ENCODE data around the gene MISP3. TPM values are rescaled to one million over a fixed set of nuclear protein-coding genes. Genes with fewer than 3 reads are reported as not detected.

MISP3 gene
- total and polyA plus RNA-seq, 9 of the 15 experiments (the other 6 are each of a cell fraction or from before 2014, with no cell fraction given) = 0.25 to 5.6 (median 1.6) TPM

GRCh38 chr19:14058182-14059092 is 14.1 kb upstream of the MISP3 start (continued):
- TF ChIP-seq PKNOX1 (IDR thresholded peaks at IDR 0.05) (no peak), ZNF696 (CRISPR knock-in tag; conservative IDR thresholded peaks at IDR 0.05) (no peak), ERF (CRISPR knock-in tag; IDR thresholded peaks at IDR 0.05) (no peak), CHD4 (IDR thresholded peaks at IDR 0.05; ENCODE audit: insufficient read depth, insufficient replicate concordance, low read depth, low read length, poor library complexity, severe bottlenecking) (peak; percentile 49), HMG20A (CRISPR knock-in tag; conservative IDR thresholded peaks at IDR 0.05) (no peak), ESRRA (IDR thresholded peaks at IDR 0.05; ENCODE audit: borderline replicate concordance, low read depth) (no peak)

- POLR2A ChIA-PET = interaction anchor here (0.6 to 2.4 kb wide), 5 partner anchors 27 to 174 kb away, joined by 3 to 8 read pairs (median 4); partner anchors contain the start of genes DCAF15 and IL27RA
- TF ChIP-seq CREM (IDR thresholded peaks at IDR 0.05; ENCODE audit: low read depth) (peak; percentile 54; the same call in 1 of the 2 replicates), RB1 (IDR thresholded peaks at IDR 0.05; ENCODE audit: low read depth) (0 out of 2 replicates have a peak, but pooled peaks have one; percentile 34), CHD4 (IDR thresholded peaks at IDR 0.05; ENCODE audit: insufficient read depth, insufficient replicate concordance, low read depth, low read length, poor library complexity, severe bottlenecking) (peak; percentile 50), ZC3H8 (IDR thresholded peaks at IDR 0.05) (no peak), CTCFL (IDR thresholded peaks at IDR 0.05; ENCODE audit: borderline replicate concordance, insufficient read depth, low read depth, low read length, poor library complexity, severe bottlenecking) (peak; percentile 62), ZFX (CRISPR knock-in tag; IDR thresholded peaks at IDR 0.05) (0 out of 2 replicates have a peak, but pooled peaks have one; percentile 16), ZNF395 (CRISPR knock-in tag; IDR thresholded peaks at IDR 0.05) (no peak), ZBTB7A (IDR thresholded peaks at IDR 0.05; ENCODE audit: borderline replicate concordance, control insufficient read depth, low read depth, low read length) (peak; percentile 99), EZH2 (IDR thresholded peaks at IDR 0.05; ENCODE audit: borderline replicate concordance, low read depth, low read length) (no peak)
Observed at GRCh38 chr19:14059093-14059480, 13.5 kb upstream of the MISP3 start.

More at GRCh38 chr19:14059093-14059480, 13.5 kb upstream of the MISP3 start:
- no peaks in the 10 kb centered on the region for H3K36me3 ChIP-seq (ENCODE audit: control insufficient read depth, insufficient read depth, low read length)
- FAIRE-seq (peak; percentile 52), ATAC-seq (peak; percentile 55; the same call in 2 of the 3 replicates), DNase-seq (ENCODE audit: extremely low read depth in 1 of 4, low spot score in 3 of 4) (peak; percentile 60 to 65 (median 62))
- H3K27ac ChIP-seq (ENCODE audit: extremely low read depth, low read depth, low read length) = no peak overlapping the region
- BruUV-seq (replicated peaks) = no TSS peak
- 19% methylated on average over 15 of the region's 15 CpGs for WGBS (ENCODE audit: insufficient coverage, low coverage, missing lambda C conversion rate)
- H3K9ac ChIP-seq (ENCODE audit: insufficient read depth in 1 of 2, low read depth in 2 of 2, low read length in 2 of 2) = peak overlapping the region in 1 of 2 experiments; percentile 22; a peak in 1 of 4 replicates
- H3K9me1 ChIP-seq (ENCODE audit: control insufficient read depth, insufficient read depth, low read length) = no peaks in the 10 kb centered on the region
- H3K4me3 ChIP-seq = no peak overlapping the region
- H4K20me1 ChIP-seq (replicated peaks; ENCODE audit: control insufficient read depth, insufficient read depth, low read length) = no peaks in the 10 kb centered on the region
- H3K4me1 ChIP-seq (replicated peaks in 1 of 2; ENCODE audit: control insufficient read depth in 2 of 2, insufficient read depth in 2 of 2, low read length in 2 of 2) = peaks cover 36 to 61% of the 10 kb centered on the region in 2 experiments
- H2AFZ ChIP-seq (ENCODE audit: low read depth, low read length) = peak overlapping the region; percentile 67
- no peaks in the 10 kb centered on the region for H3K79me2 ChIP-seq (ENCODE audit: control insufficient read depth, insufficient read depth, low read length)
- in situ Hi-C loops (cut with MboI) = loop anchor here (25.0 kb wide), 1 partner anchor 472 kb away; no protein-coding TSS in a partner anchor
- H3K9me3 ChIP-seq (replicated peaks; ENCODE audit: control insufficient read depth, insufficient read depth, low read depth, low read length) = no peaks in the 10 kb centered on the region
- peak overlapping the region; percentile 33; the same call in 1 of the 2 replicates for H3K4me2 ChIP-seq (ENCODE audit: insufficient read depth, low read length)
- intact Hi-C loops (cut with micrococcal nuclease) = no loop called here
- CTCF ChIA-PET (ENCODE audit: low intra/inter-chr PET ratio) = interaction anchor here (1.4 kb wide), 1 partner anchor 179 kb away, joined by 3 read pairs; no protein-coding TSS in a partner anchor
- no peaks in the 10 kb centered on the region for H3K27me3 ChIP-seq (ENCODE audit: control insufficient read depth in 2 of 2, insufficient read depth in 2 of 2, low read length in 2 of 2)
